T-helper 2 cell (primary cell): Measurements from ENCODE around the gene ANKRD34B.

ENCODE experiments used
- DNase-seq, 5 experiments: peaks; one replicate each; pipeline versions ENCODE4 v3.0.0 to v3.0.0-alpha.2; 2012 to 2022

ANKRD34B gene

GRCh38 chr5:80569086-80569960, 757 bp downstream of the ANKRD34B start:
- DNase-seq: peak in 1 of 5 experiments; percentile 35

GRCh38 chr5:80568251-80568650, 1.8 kb downstream of the ANKRD34B start:
- DNase-seq: no peak

- no peak for DNase-seq
Measured at GRCh38 chr5:80566711-80567259, 3.3 kb downstream of the ANKRD34B start.

- no peak for DNase-seq
Measured at GRCh38 chr5:80565330-80565729, 4.8 kb downstream of the ANKRD34B start.

GRCh38 chr5:80559244-80559643, 10.8 kb downstream of the ANKRD34B start:
- DNase-seq: no peak

GRCh38 chr5:80555099-80555498, 15.0 kb downstream of the ANKRD34B start:
- DNase-seq: no peak

- DNase-seq: no peak
Measured at GRCh38 chr5:80554646-80555045, 15.4 kb downstream of the ANKRD34B start.

- DNase-seq: peak in 1 of 5 experiments; percentile 56
Measured at GRCh38 chr5:80541392-80541791, 28.7 kb downstream of the ANKRD34B start.

GRCh38 chr5:80540691-80541090, 29.4 kb downstream of the ANKRD34B start:
- DNase-seq: no peak

GRCh38 chr5:80516826-80517225, 53.3 kb downstream of the ANKRD34B start:
- DNase-seq: peak in 1 of 5 experiments; percentile 29

- no peak for DNase-seq
Measured at GRCh38 chr5:80509362-80509761, 60.7 kb downstream of the ANKRD34B start.

GRCh38 chr5:80508844-80509243, 61.2 kb downstream of the ANKRD34B start:
- no peak for DNase-seq

GRCh38 chr5:80507663-80508062, 62.4 kb downstream of the ANKRD34B start:
- DNase-seq: no peak
